ENCODE data around the gene CEND1.
A peak's percentile ranks its signal among the peaks of the same experiment; 100 is the strongest.

Gene CEND1

GRCh38 chr11:747158-748006 lies 42.5 kb downstream of the CEND1 start, which contains the start of gene TALDO1:
TSS of gene TALDO1 (plus strand) at chr11:747464. CDS start at chr11:747482, 18 bp downstream.
- H3K79me2 ChIP-seq (ENCODE audit: control insufficient read depth, low read length) = peaks cover 50% of the 10 kb centered on the region

GRCh38 chr11:746289-747157 lies 43.4 kb downstream of the CEND1 start:
- H3K79me2 ChIP-seq (ENCODE audit: control insufficient read depth, low read length) = peaks cover 43% of the 10 kb centered on the region
- H3K9me3 ChIP-seq (ENCODE audit: control insufficient read depth, insufficient read depth, low read length) = no peaks in the 10 kb centered on the region
- peaks cover 24% of the 10 kb centered on the region for H3K4me1 ChIP-seq (ENCODE audit: control insufficient read depth, low read length)
- H3K27me3 ChIP-seq (ENCODE audit: control insufficient read depth, low read length) = no peaks in the 10 kb centered on the region
- no peaks in the 10 kb centered on the region for H3K9me2 ChIP-seq (replicated peaks; ENCODE audit: control insufficient read depth, low read length)
- H3K27ac ChIP-seq (ENCODE audit: low read depth, low read length) = no peak overlapping the region
- no peak for TF ChIP-seq EZH2phosphoT487 (IDR thresholded peaks at IDR 0.05; ENCODE audit: borderline replicate concordance, low read length)
- no peak for TF ChIP-seq CTCF (IDR thresholded peaks at IDR 0.05; ENCODE audit: low read depth, low read length, poor library complexity, severe bottlenecking)
- H3K4me2 ChIP-seq (ENCODE audit: low read length) = peak overlapping the region; percentile 82
- H3F3A ChIP-seq (ENCODE audit: control insufficient read depth, insufficient read depth) = peaks cover 4% of the 10 kb centered on the region
- peak overlapping the region; percentile 84 for H3K4me3 ChIP-seq (ENCODE audit: low read length)
- H3K36me3 ChIP-seq (ENCODE audit: control insufficient read depth, low read length) = peaks cover 8% of the 10 kb centered on the region
- H4K20me1 ChIP-seq (ENCODE audit: control insufficient read depth, insufficient read depth, low read depth, low read length) = peaks cover 3% of the 10 kb centered on the region; the same call in 1 of the 2 replicates

More at GRCh38 chr11:747158-748006, 42.5 kb downstream of the CEND1 start, which contains the start of gene TALDO1:
- Histone ChIP-seq H3K9me3 (ENCODE audit: control insufficient read depth, insufficient read depth, low read length) (no peaks in the 10 kb centered on the region), H3K4me1 (ENCODE audit: control insufficient read depth, low read length) (peaks cover 24% of the 10 kb centered on the region), H3K27me3 (ENCODE audit: control insufficient read depth, low read length) (no peaks in the 10 kb centered on the region), H3K27ac (ENCODE audit: low read depth, low read length) (peak within 1 kb of the TSS; percentile 14), H3K4me3 (ENCODE audit: low read length) (peak within 1 kb of the TSS; percentile 84), H3K36me3 (ENCODE audit: control insufficient read depth, low read length) (peaks cover 9% of the 10 kb centered on the region), H4K20me1 (ENCODE audit: control insufficient read depth, insufficient read depth, low read depth, low read length) (peaks cover 3% of the 10 kb centered on the region; the same call in 1 of the 2 replicates), H3F3A (ENCODE audit: control insufficient read depth, insufficient read depth) (peaks cover 4% of the 10 kb centered on the region), H3K4me2 (ENCODE audit: low read length) (peak within 1 kb of the TSS; percentile 82), H3K9me2 (replicated peaks; ENCODE audit: control insufficient read depth, low read length) (no peaks in the 10 kb centered on the region)
- TF ChIP-seq CTCF (IDR thresholded peaks at IDR 0.05; ENCODE audit: low read depth, low read length, poor library complexity, severe bottlenecking) (peak; percentile 31), EZH2phosphoT487 (IDR thresholded peaks at IDR 0.05; ENCODE audit: borderline replicate concordance, low read length) (no peak)

GRCh38 chr11:745428-745827 lies 44.5 kb downstream of the CEND1 start:
- no peaks in the 10 kb centered on the region for H3K9me2 ChIP-seq (replicated peaks; ENCODE audit: control insufficient read depth, low read length)
- H3F3A ChIP-seq (ENCODE audit: control insufficient read depth, insufficient read depth) = peaks cover 4% of the 10 kb centered on the region
- peaks cover 32% of the 10 kb centered on the region for H3K79me2 ChIP-seq (ENCODE audit: control insufficient read depth, low read length)
- H3K4me3 ChIP-seq (ENCODE audit: low read length) = no peak overlapping the region
- no peaks in the 10 kb centered on the region for H3K9me3 ChIP-seq (ENCODE audit: control insufficient read depth, insufficient read depth, low read length)
- H3K27ac ChIP-seq (ENCODE audit: low read depth, low read length) = no peak overlapping the region
- H3K36me3 ChIP-seq (ENCODE audit: control insufficient read depth, low read length) = peaks cover 8% of the 10 kb centered on the region
- peaks cover 3% of the 10 kb centered on the region; the same call in 1 of the 2 replicates for H4K20me1 ChIP-seq (ENCODE audit: control insufficient read depth, insufficient read depth, low read depth, low read length)
- no peak overlapping the region for H3K4me2 ChIP-seq (ENCODE audit: low read length)
- no peaks in the 10 kb centered on the region for H3K27me3 ChIP-seq (ENCODE audit: control insufficient read depth, low read length)
- TF ChIP-seq EZH2phosphoT487 (IDR thresholded peaks at IDR 0.05; ENCODE audit: borderline replicate concordance, low read length) = no peak
- TF ChIP-seq CTCF (IDR thresholded peaks at IDR 0.05; ENCODE audit: low read depth, low read length, poor library complexity, severe bottlenecking) = no peak
- H3K4me1 ChIP-seq (ENCODE audit: control insufficient read depth, low read length) = peaks cover 24% of the 10 kb centered on the region

Data from DOHH2 (cell line).